GM23248 (cell line): ENCODE results near the gene KDM2A.

Experiments used
- EZH2 ChIP-seq: fragments of 200-600 bp; sonication (generic); IDR thresholded peaks from 2 replicates; pipeline ENCODE4 v1.6.1; 2018; ENCODE audit warnings: antibody characterized with exemption, mild to moderate bottlenecking; ENCODE audit not compliant: insufficient read depth, poor library complexity, severe bottlenecking
- EZH2phosphoT487 ChIP-seq: fragments of 200-600 bp; sonication (generic); IDR thresholded peaks from 2 replicates; pipeline ENCODE4 v1.6.1; 2018; ENCODE audit warnings: antibody characterized with exemption, moderate library complexity, mild to moderate bottlenecking, low read depth; ENCODE audit not compliant: insufficient read depth

GRCh38 chr11:67278939-67279588, 160.0 kb downstream of the KDM2A start:
- TF ChIP-seq EZH2phosphoT487 (no peak), EZH2 (no peak)
